DOHH2 (cell line): ENCODE data around the gene SPHK1.

ENCODE experiments used
- H3F3A ChIP-seq: fragments of 200-600 bp; sonication (generic), shearing (Covaris generic); 2 replicates; pipeline ENCODE4 v1.6.0; 2016; ENCODE audit warnings: antibody characterized with exemption, mild to moderate bottlenecking; ENCODE audit not compliant: control insufficient read depth, insufficient read depth
- H3K27ac ChIP-seq: fragments of 200-600 bp; sonication (generic); 2 replicates; pipeline ENCODE4 v1.5.1; 2014; ENCODE audit warnings: low read depth, mild to moderate bottlenecking, low read length, moderate library complexity
- H3K27me3 ChIP-seq: fragments of 200-600 bp; sonication (generic); 2 replicates; pipeline ENCODE4 v1.6.1; 2014; ENCODE audit warnings: mild to moderate bottlenecking, low read length, mixed read lengths; ENCODE audit not compliant: control insufficient read depth
- H3K36me3 ChIP-seq: fragments of 200-600 bp; sonication (generic); 2 replicates; pipeline ENCODE4 v1.6.1; 2014; ENCODE audit warnings: mild to moderate bottlenecking, low read length, moderate library complexity, mixed read lengths; ENCODE audit not compliant: control insufficient read depth
- H3K4me1 ChIP-seq: fragments of 200-600 bp; sonication (generic); 2 replicates; pipeline ENCODE4 v1.6.1; 2014; ENCODE audit warnings: mild to moderate bottlenecking, low read length, mixed read lengths; ENCODE audit not compliant: control insufficient read depth
- H3K4me2 ChIP-seq: fragments of 200-600 bp; sonication (generic); 2 replicates; pipeline ENCODE4 v1.6.0; 2014; ENCODE audit warnings: mild to moderate bottlenecking, low read length, moderate library complexity
- H3K4me3 ChIP-seq: fragments of 200-600 bp; sonication (generic); 2 replicates; pipeline ENCODE4 v1.5.1; 2014; ENCODE audit warnings: mild to moderate bottlenecking, low read length, mixed read lengths
- H3K79me2 ChIP-seq: fragments of 200-600 bp; sonication (generic); 2 replicates; pipeline ENCODE4 v1.6.1; 2014; ENCODE audit warnings: mild to moderate bottlenecking, low read length, mixed read lengths; ENCODE audit not compliant: control insufficient read depth
- H3K9me2 ChIP-seq: fragments of 200-600 bp; sonication (generic); replicated peaks from 2 replicates; pipeline ENCODE4 v1.6.1; 2014; ENCODE audit warnings: mild to moderate bottlenecking, low read length, mixed read lengths; ENCODE audit not compliant: control insufficient read depth
- H3K9me3 ChIP-seq: fragments of 200-600 bp; sonication (generic); 2 replicates; pipeline ENCODE4 v1.6.1; 2014; ENCODE audit warnings: antibody characterized with exemption, low read length, mixed read lengths; ENCODE audit not compliant: control insufficient read depth, insufficient read depth
- H4K20me1 ChIP-seq: fragments of 200-600 bp; sonication (generic); 2 replicates; pipeline ENCODE4 v1.6.0; 2014; ENCODE audit warnings: low read depth, mild to moderate bottlenecking, antibody characterized with exemption, low read length, moderate library complexity; ENCODE audit not compliant: control insufficient read depth, insufficient read depth
- CTCF ChIP-seq: fragments of 200-600 bp; sonication (generic); IDR thresholded peaks from one replicate; pipeline ENCODE4 v1.5.1; 2014; ENCODE audit warnings: antibody characterized with exemption, mild to moderate bottlenecking, low read depth, low read length; ENCODE audit not compliant: poor library complexity, severe bottlenecking
- EZH2phosphoT487 ChIP-seq: fragments of 200-600 bp; sonication (generic); IDR thresholded peaks from 2 replicates; pipeline ENCODE4 v1.6.1; 2017; ENCODE audit warnings: borderline replicate concordance, mild to moderate bottlenecking, antibody characterized with exemption, low read length, moderate library complexity, mixed read lengths

Gene SPHK1

GRCh38 chr17:76419576-76420260 is 35.3 kb downstream of the SPHK1 start:
- H3K79me2 ChIP-seq = peaks cover 90% of the 10 kb centered on the region
- peak overlapping the region; percentile 84 for H3K4me2 ChIP-seq
- H3K36me3 ChIP-seq = peaks cover 27% of the 10 kb centered on the region
- H3K27me3 ChIP-seq = no peaks in the 10 kb centered on the region
- peaks cover 79% of the 10 kb centered on the region for H3K4me1 ChIP-seq
- H3K4me3 ChIP-seq = peak overlapping the region; percentile 69
- H3K9me2 ChIP-seq = no peaks in the 10 kb centered on the region
- TF ChIP-seq CTCF = no peak
- TF ChIP-seq EZH2phosphoT487 = no peak
- H3F3A ChIP-seq = peaks cover 12% of the 10 kb centered on the region
- no peaks in the 10 kb centered on the region for H3K9me3 ChIP-seq
- peak overlapping the region; percentile 79 for H3K27ac ChIP-seq
- H4K20me1 ChIP-seq = no peaks in the 10 kb centered on the region

GRCh38 chr17:76420356-76421043 is 36.1 kb downstream of the SPHK1 start:
- Histone ChIP-seq H3K4me3 (peak overlapping the region; percentile 69), H4K20me1 (no peaks in the 10 kb centered on the region), H3K27ac (peak overlapping the region; percentile 79)

DNA sequence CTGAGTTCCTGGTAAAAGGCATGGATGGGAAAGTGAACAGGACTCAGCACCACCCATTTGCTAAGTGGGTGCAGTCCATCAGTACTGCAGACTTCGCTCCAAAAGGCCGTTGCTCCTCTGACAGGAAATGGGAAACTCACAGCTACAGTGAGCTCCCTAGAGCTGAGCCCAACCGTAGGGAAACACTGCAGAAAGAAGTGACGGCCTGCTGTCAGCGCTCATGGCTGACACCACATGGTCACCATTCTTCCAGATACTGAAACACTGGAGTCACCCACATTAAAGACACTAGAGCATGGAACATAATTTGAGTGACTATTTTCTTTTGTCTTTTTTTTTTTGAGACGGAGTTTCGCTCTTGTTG is 36.6 kb downstream of the SPHK1 start:
- H3K4me1 ChIP-seq = peaks cover 91% of the 10 kb centered on the region
- peak overlapping the region; percentile 84 for H3K4me2 ChIP-seq
- H3K9me2 ChIP-seq = no peaks in the 10 kb centered on the region

More at GRCh38 chr17:76420356-76421043, 36.1 kb downstream of the SPHK1 start:
- H3K4me1 ChIP-seq = peaks cover 86% of the 10 kb centered on the region
- peaks cover 28% of the 10 kb centered on the region for H3K36me3 ChIP-seq
- H3K4me2 ChIP-seq = peak overlapping the region; percentile 84
- peaks cover 90% of the 10 kb centered on the region for H3K79me2 ChIP-seq
- no peaks in the 10 kb centered on the region for H3K9me2 ChIP-seq
- no peak for TF ChIP-seq EZH2phosphoT487
- TF ChIP-seq CTCF = no peak
- H3K27me3 ChIP-seq = no peaks in the 10 kb centered on the region
- no peaks in the 10 kb centered on the region for H3K9me3 ChIP-seq
- H3F3A ChIP-seq = peaks cover 12% of the 10 kb centered on the region

More for the DNA sequence above, 36.6 kb downstream of the SPHK1 start:
- Histone ChIP-seq H3F3A (peaks cover 12% of the 10 kb centered on the region), H3K27me3 (no peaks in the 10 kb centered on the region), H3K36me3 (peaks cover 31% of the 10 kb centered on the region), H3K79me2 (peaks cover 91% of the 10 kb centered on the region), H3K9me3 (no peaks in the 10 kb centered on the region), H4K20me1 (no peaks in the 10 kb centered on the region), H3K27ac (peak overlapping the region; percentile 79), H3K4me3 (peak overlapping the region; percentile 69)
- TF ChIP-seq EZH2phosphoT487 = no peak
- no peak for TF ChIP-seq CTCF
